ENCODE measurements around the gene TNXB.

TNXB gene, protein sequence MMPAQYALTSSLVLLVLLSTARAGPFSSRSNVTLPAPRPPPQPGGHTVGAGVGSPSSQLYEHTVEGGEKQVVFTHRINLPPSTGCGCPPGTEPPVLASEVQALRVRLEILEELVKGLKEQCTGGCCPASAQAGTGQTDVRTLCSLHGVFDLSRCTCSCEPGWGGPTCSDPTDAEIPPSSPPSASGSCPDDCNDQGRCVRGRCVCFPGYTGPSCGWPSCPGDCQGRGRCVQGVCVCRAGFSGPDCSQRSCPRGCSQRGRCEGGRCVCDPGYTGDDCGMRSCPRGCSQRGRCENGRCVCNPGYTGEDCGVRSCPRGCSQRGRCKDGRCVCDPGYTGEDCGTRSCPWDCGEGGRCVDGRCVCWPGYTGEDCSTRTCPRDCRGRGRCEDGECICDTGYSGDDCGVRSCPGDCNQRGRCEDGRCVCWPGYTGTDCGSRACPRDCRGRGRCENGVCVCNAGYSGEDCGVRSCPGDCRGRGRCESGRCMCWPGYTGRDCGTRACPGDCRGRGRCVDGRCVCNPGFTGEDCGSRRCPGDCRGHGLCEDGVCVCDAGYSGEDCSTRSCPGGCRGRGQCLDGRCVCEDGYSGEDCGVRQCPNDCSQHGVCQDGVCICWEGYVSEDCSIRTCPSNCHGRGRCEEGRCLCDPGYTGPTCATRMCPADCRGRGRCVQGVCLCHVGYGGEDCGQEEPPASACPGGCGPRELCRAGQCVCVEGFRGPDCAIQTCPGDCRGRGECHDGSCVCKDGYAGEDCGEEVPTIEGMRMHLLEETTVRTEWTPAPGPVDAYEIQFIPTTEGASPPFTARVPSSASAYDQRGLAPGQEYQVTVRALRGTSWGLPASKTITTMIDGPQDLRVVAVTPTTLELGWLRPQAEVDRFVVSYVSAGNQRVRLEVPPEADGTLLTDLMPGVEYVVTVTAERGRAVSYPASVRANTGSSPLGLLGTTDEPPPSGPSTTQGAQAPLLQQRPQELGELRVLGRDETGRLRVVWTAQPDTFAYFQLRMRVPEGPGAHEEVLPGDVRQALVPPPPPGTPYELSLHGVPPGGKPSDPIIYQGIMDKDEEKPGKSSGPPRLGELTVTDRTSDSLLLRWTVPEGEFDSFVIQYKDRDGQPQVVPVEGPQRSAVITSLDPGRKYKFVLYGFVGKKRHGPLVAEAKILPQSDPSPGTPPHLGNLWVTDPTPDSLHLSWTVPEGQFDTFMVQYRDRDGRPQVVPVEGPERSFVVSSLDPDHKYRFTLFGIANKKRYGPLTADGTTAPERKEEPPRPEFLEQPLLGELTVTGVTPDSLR (N-terminal part only)

GRCh38 chr6:32109114-32109764 lies at the start of gene TNXB:
Gene TNXB, minus strand, starts transcription at chr6:32109338. Its CDS starts 11,140 bp downstream, at chr6:32098198.
- DNase-seq = no peak

DNA sequence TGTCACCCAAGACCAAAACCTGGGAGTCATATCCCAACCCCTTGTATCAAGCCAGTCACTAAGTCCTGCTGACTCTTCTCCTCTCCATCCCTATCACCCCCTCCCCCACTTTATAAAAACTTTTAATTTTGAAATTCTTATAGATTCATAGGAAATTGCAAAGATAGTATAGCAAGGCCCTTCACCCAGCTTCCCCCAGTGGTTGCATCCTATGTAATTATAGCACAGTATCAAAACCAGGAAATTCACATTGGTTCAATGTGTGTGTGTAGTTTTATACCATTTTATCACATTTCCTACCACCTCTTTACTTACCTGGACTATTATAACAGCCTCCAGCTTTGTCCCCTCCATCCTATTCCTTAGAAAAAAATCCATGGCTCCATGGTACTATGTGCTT lies 48.9 kb upstream of the TNXB start:
- no peak for DNase-seq

GRCh38 chr6:32156891-32157290 lies 47.8 kb upstream of the TNXB start:
- DNase-seq = no peak

DNA sequence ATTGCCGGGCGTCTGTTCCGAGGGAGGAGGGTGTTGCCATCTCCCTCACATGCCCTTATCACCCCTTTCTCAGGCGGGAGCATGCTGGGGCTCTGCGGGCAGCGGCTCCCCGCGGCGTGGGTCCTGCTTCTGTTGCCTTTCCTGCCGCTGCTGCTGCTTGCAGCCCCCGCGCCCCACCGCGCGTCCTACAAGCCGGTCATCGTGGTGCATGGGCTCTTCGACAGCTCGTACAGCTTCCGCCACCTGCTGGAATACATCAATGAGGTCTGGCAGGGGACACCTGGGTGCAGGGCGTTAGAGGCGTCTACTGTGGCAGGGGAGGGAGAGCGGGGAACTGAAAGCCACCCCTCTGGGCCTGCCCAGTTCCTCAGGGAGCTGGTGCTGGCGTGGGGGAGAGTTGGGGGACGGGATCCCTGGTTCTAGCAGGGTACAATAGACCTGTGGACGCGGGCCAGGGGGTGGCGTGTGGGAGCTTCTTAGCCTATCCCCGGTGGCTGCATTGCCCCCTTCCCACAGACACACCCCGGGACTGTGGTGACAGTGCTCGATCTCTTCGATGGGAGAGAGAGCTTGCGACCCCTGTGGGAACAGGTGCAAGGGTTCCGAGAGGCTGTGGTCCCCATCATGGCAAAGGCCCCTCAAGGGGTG lies 45.5 kb upstream of the TNXB start:
- DNase-seq = peak; percentile 77 to 78

- peak; percentile 81 to 84 for DNase-seq
These were observed 44.7 kb upstream of the TNXB start, which contains the start of gene PPT2 for GRCh38 chr6:32153564-32154513. Gene PPT2, plus strand, starts transcription at chr6:32154141. Its CDS starts 454 bp downstream, at chr6:32154595.

DNA sequence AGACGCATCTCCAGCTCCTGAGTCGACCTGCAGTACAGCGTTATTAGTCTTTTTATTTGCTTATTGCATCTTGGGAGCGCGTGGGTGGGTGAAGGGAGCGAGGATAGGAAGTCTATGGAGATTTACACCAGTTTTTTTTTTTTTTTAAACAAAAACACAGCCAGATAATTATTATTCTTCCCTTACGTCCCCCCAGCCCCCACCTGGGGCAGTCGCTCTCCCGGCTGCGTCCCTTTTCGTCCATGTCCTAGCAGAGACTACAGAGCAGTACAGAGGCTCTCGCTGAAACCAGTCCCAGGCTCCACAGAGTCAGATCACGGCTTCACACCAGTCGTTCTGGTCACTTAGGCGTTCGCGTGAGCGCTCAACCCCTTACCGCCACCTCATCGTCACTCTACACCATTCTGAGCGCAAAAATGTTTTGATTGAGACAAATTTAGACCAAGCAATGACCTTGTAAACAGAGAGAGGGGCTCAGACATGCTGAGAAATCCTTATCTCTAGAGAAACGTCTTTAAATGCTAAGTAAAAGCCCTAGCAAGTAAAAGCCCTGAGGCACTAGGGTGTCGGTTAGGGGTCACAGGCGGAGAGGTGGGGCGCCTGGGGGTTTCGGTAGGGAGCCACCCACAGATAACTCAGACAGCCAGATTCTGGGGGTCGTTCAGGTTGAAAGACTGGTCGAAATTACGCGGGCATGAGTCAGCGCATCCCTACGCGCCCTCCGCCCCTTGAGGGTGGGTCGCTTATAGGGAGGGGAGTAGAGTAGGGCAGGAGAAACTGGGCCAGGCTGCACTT lies 43.8 kb upstream of the TNXB start:
- no peak for DNase-seq

- no peak for DNase-seq
These were observed 43.0 kb upstream of the TNXB start, which contains the start of gene PRRT1 for GRCh38 chr6:32151863-32152768. Gene PRRT1, minus strand, starts transcription at chr6:32151939. Its CDS starts 112 bp downstream, at chr6:32151827.

- no peak for DNase-seq
These were observed 42.2 kb upstream of the TNXB start for GRCh38 chr6:32151181-32151862.

- no peak for DNase-seq
These were observed 41.1 kb upstream of the TNXB start for GRCh38 chr6:32149932-32150870.

GRCh38 chr6:32149092-32149755 lies 40.1 kb upstream of the TNXB start:
- DNase-seq = no peak

DNA sequence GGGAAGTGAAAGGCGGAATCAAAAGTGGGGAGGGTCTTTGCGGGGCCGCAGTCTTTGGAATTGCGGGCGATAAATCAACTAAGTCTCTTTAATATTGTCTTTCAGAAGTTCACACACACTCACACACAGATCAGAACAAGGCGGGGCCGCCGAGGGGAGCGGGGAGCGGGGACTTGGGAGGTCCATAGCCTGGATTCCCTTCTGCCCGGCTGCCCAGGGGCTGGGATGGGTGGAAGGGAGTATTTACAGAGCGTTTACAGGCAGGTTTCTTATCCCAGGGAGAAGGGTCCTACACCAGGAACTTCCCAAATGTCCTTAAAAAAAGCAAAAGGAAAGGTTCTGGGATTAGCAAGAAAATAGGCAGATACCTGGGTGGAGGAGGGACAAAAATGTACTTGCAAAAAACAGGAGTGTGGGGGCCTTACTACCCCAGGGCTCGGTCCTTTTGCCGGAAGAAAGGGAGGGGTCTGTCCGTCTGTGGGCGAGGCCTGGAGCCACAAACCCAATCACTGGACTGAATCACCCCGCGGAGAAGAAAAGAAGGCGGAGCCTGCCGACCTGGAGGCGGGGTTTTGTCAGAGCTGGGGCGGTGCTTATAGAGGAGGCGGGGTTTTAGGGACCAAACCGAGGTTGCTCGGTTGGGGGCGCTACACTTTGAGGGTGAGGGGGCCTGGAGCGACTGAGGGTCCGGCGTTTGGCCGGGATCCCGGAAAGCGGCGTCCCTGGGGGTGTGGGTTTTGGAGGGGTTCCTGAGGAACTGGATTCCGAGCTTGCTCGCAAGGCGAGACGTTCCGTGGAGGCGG lies 39.4 kb upstream of the TNXB start:
- peak; percentile 78 to 80 for DNase-seq

DNA sequence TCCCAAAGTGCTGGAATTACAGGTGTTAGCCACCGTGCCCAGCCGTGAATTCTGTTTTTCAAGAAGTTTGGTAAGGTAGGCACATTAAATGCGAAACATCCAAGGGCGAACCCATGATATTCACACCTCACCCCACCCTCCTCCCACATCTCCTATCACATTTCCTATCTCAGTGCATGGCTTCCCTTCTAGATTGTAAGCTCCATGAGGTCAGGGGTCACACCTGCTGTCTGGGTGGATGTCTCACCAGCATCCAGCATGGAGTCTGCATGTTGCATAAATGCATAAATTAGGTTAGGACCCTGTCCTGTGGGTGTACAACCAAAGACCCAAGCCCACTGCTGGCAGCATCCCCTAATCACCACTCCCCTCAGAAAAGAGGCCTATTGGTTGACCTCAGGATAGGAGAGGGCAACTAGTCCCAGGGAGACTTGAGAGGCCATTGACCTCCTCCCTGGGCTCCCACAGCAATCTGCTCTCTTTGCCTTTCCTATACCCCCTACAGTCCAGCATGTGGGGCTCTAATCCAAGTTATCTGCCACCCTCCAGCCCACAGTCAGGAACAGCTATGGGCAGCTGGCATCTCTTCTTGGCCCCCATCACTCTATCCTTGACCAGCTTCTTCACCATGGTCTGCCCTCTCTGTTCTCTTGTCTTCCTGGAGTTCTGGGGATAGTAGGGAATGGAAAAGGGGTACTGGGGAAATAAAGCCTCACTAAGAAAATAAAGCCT lies 38.4 kb upstream of the TNXB start:
- DNase-seq = no peak

GRCh38 chr6:32146687-32147086 lies 37.5 kb upstream of the TNXB start:
- DNase-seq = no peak

GRCh38 chr6:32146287-32146686 lies 37.1 kb upstream of the TNXB start:
- no peak for DNase-seq

Measured in CD4-positive, alpha-beta T cell treated with Interleukin-4 for 1 hour (primary cell).